ENCODE data around the gene CDKN2AIP.

CDKN2AIP gene

DNA sequence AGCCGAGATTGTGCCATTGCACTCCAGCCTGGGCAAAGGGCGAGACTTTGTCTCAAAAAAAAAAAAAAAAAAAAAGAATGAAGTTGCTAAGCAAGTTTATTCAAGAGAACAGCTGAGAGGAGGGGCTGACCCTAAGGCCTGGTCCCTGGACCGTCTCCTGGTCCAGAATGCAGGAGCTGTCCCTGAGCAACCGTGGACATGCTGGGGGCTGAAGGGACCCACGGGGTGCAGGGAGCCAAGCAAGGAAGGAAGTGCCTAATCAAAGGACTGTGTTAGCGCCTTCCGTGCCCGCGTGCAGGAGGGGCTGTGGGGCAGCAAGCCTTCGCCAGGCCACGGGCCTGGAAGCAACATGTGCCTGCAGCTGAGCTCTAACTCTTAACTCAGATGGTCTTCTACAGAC lies 39.1 kb upstream of the CDKN2AIP start:
- DNase-seq (ENCODE audit: low read depth): no peak
- in situ Hi-C loops (cut with HindIII; ENCODE audit: low sequenced_read_pairs): no loop called here
- no peak for TF ChIP-seq CTCF (IDR thresholded peaks at IDR 0.05; ENCODE audit: low read depth, low read length, missing control alignments)
- no peak overlapping the region for H3K4me3 ChIP-seq (ENCODE audit: low read depth, low read length)

DNA sequence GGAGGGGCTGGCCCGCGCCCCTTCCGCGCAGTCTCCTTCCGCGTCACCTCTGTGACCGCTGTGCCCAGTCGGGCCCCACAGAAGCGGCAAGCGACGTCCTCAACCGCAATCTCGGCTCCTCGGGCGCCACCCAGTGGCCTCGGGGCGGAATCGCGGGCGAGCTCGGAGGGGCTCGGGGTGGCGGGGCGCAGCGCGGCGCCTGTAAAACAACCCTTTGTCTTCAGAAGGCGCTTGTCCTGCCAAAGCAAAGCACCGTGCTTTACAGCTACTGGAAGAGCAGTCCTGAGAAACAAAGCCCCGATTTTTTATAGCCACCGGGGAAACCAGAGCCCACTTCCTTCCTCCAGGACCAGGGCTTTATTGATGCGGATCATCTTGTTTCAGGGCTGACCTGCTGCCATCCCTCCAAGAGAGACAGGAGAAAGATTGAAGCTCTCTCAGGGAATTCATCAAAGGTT lies 37.3 kb upstream of the CDKN2AIP start:
- TF ChIP-seq CTCF (IDR thresholded peaks at IDR 0.05; ENCODE audit: low read depth, low read length, missing control alignments): peak; percentile 87
- in situ Hi-C loops (cut with HindIII; ENCODE audit: low sequenced_read_pairs): no loop called here
- DNase-seq (ENCODE audit: low read depth): peak; percentile 63
- H3K4me3 ChIP-seq (ENCODE audit: low read depth, low read length): peak overlapping the region; percentile 47

DNA sequence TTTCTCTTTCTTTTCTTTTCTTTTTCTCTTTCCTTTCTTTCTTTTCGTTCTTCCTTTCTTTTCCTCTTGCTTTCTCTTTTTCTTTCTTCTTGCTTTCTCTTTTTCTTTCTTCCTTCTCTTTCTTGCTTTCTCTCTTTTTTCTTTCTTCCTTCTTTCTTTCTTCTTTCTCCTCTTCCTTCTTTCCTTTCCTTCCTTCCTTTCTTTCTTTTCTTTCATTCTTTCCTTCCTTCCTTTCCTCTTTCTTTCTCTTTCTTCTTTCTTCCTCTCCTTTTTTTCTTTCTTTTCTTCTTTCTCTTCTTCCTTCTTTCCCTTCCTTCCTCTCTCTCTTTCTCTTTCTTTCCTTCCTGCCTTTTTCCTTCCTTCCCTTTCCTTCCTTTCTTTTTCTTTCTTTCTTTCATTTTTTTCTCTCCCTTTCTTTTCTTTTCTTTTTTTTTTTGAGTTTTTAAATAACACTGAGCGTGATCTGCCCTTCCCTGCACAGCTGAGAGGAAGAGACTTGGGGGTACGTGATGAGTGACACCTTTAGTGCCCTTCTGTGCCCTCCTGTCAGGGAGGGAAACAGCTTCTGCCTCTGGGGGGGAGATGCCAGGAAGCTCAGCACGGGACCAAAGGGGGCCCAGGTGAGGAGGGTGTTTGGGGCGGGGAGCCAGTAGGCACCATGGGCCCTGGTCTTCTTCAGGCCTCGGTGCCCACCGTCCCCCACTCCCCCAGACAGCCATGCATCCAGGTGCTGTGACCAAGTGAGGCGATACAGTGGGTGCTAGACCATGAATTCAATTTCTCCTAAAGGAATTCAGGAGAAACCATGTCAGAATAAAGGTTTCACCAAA lies 36.6 kb upstream of the CDKN2AIP start:
- no peak for DNase-seq (ENCODE audit: low read depth)
- peak overlapping the region; percentile 47 for H3K4me3 ChIP-seq (ENCODE audit: low read depth, low read length)
- TF ChIP-seq CTCF (IDR thresholded peaks at IDR 0.05; ENCODE audit: low read depth, low read length, missing control alignments): no peak
- in situ Hi-C loops (cut with HindIII; ENCODE audit: low sequenced_read_pairs): no loop called here

DNA sequence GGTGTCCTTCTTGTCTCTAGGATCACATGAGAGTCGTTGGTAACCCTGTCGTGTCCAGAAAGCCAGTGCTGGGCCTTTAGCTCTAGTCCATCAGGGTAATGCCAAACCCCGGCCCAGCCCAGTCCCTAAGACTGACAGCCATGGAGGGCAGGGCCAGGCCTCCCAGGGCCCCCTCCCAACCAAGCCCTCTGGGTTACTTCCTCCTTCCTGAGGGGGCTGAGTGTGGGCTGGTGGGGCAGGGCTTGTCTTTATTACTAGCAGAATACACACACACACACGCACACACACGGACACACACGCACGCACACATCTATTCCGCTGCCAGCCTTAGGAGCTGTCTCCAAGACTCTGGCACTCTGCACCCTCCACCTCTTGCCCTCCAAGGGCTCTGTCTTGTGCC lies 35.6 kb upstream of the CDKN2AIP start:
- no peak for DNase-seq (ENCODE audit: low read depth)
- no peak overlapping the region for H3K4me3 ChIP-seq (ENCODE audit: low read depth, low read length)
- TF ChIP-seq CTCF (IDR thresholded peaks at IDR 0.05; ENCODE audit: low read depth, low read length, missing control alignments): no peak
- in situ Hi-C loops (cut with HindIII; ENCODE audit: low sequenced_read_pairs): no loop called here

DNA sequence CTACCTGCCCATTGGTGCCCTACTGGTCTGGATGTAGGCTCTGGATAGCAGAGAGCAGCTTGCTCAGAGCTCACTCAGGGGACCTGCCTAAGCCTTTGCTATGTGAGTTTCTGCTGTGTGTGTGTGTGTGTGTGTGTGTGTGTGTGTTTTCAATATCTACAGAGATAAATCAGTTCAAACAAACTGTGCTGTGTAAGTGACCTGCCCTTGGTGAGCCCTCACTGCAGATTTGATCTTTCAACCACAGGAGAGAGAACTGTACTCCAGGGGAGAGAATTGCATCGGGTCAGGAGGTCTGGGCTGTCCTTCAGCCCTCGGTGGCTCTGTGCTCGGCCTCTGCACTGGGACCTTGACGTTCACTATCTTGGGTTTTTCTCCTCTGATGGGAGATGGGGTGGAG lies 35.0 kb upstream of the CDKN2AIP start:
- no peak for TF ChIP-seq CTCF (IDR thresholded peaks at IDR 0.05; ENCODE audit: low read depth, low read length, missing control alignments)
- in situ Hi-C loops (cut with HindIII; ENCODE audit: low sequenced_read_pairs): no loop called here
- DNase-seq (ENCODE audit: low read depth): no peak
- H3K4me3 ChIP-seq (ENCODE audit: low read depth, low read length): no peak overlapping the region

- H3K4me3 ChIP-seq (ENCODE audit: low read depth, low read length): no peak overlapping the region
- DNase-seq (ENCODE audit: low read depth): no peak
- TF ChIP-seq CTCF (IDR thresholded peaks at IDR 0.05; ENCODE audit: low read depth, low read length, missing control alignments): no peak
- in situ Hi-C loops (cut with HindIII; ENCODE audit: low sequenced_read_pairs): no loop called here
Observed at GRCh38 chr4:183409934-183410333, 34.5 kb upstream of the CDKN2AIP start.
